Keratinocyte (primary cell): ENCODE data around the gene ADARB2. TPM values are rescaled to one million over a fixed set of nuclear protein-coding genes. Genes with fewer than 3 reads are reported as not detected.

Experiments
- DNase-seq: peaks from one replicate; pipeline ENCODE4 v3.0.0-alpha.2; 2011; ENCODE audit warnings: low read depth, missing footprints, low spot score
- FAIRE-seq: peaks from 2 replicates; lab custom pipeline; 2011; peaks lifted over from hg19 to GRCh38; lab: Jason Lieb, UNC
- H2AFZ ChIP-seq: 2 replicates; pipeline ENCODE4 v1.6.0; 2012; ENCODE audit warnings: low read length, control low read depth, inconsistent platforms; ENCODE audit not compliant: control insufficient read depth
- H3K27ac ChIP-seq: 2 replicates; pipeline ENCODE4 v1.5.1; 2011; ENCODE audit warnings: low read length; ENCODE audit not compliant: control insufficient read depth, insufficient read depth
- H3K27me3 ChIP-seq: 3 replicates; pipeline ENCODE4 v1.6.0; 2011; ENCODE audit warnings: low read length; ENCODE audit not compliant: control insufficient read depth, insufficient read depth; ENCODE audit errors: extremely low read depth
- H3K36me3 ChIP-seq, 2 experiments: 2 replicates in 1 of 2; 3 replicates in 1 of 2; pipeline ENCODE4 v1.5.1; 2011; ENCODE audit warnings: low read length in 2 of 2, mild to moderate bottlenecking in 1 of 2; ENCODE audit not compliant: control insufficient read depth in 2 of 2, insufficient read depth in 2 of 2; ENCODE audit errors: extremely low read depth in 1 of 2
- H3K4me1 ChIP-seq: 3 replicates; pipeline ENCODE4 v1.5.1; 2011; ENCODE audit warnings: low read length; ENCODE audit not compliant: control insufficient read depth, insufficient read depth; ENCODE audit errors: extremely low read depth
- H3K4me2 ChIP-seq: 3 replicates; pipeline ENCODE4 v1.6.0; 2011; ENCODE audit warnings: low read depth, low read length; ENCODE audit not compliant: control insufficient read depth, insufficient read depth; ENCODE audit errors: extremely low read depth
- H3K4me3 ChIP-seq, 3 experiments: fragments of 200-600 bp in 1 of 3; sonication (generic) in 1 of 3; 2 replicates in 2 of 3; 3 replicates in 1 of 3; pipeline ENCODE4 v1.5.1; 2011 to 2016; ENCODE audit warnings: low read length in 3 of 3, mild to moderate bottlenecking in 3 of 3, control low read depth in 2 of 3, inconsistent platforms in 1 of 3, low read depth in 1 of 3, mixed read lengths in 1 of 3, mixed run types in 1 of 3, moderate library complexity in 1 of 3; ENCODE audit not compliant: control insufficient read depth in 2 of 3, insufficient read depth in 2 of 3; ENCODE audit errors: extremely low read depth in 1 of 3
- H3K79me2 ChIP-seq: 2 replicates; pipeline ENCODE4 v1.6.0; 2012; ENCODE audit warnings: low read length; ENCODE audit not compliant: control insufficient read depth, insufficient read depth
- H3K9ac ChIP-seq: 3 replicates; pipeline ENCODE4 v1.6.0; 2011; ENCODE audit warnings: low read length; ENCODE audit not compliant: control insufficient read depth, insufficient read depth; ENCODE audit errors: extremely low read depth
- H3K9me1 ChIP-seq: 3 replicates; pipeline ENCODE4 v1.6.0; 2011; ENCODE audit warnings: low read length; ENCODE audit not compliant: control insufficient read depth, insufficient read depth; ENCODE audit errors: extremely low read depth
- H3K9me3 ChIP-seq: 2 replicates; pipeline ENCODE4 v1.5.1; 2012; ENCODE audit warnings: low read depth, low read length; ENCODE audit not compliant: control insufficient read depth
- H4K20me1 ChIP-seq: 3 replicates; pipeline ENCODE4 v1.6.0; 2011; ENCODE audit warnings: low read length; ENCODE audit not compliant: control insufficient read depth, insufficient read depth; ENCODE audit errors: extremely low read depth
- CTCF ChIP-seq, 3 experiments: IDR thresholded peaks in 1 of 3; conservative IDR thresholded peaks in 1 of 3; optimal IDR thresholded peaks in 1 of 3; 2 replicates in 2 of 3; 3 replicates in 1 of 3; pipeline versions ENCODE3 to v1.5.1; 2011; ENCODE audit warnings: low read length in 3 of 3, mild to moderate bottlenecking in 3 of 3, moderate library complexity in 2 of 3, control low read depth in 1 of 3, inconsistent platforms in 1 of 3; ENCODE audit not compliant: insufficient read depth in 2 of 3; ENCODE audit errors: extremely low read depth in 1 of 3
- EZH2 ChIP-seq: IDR thresholded peaks from one replicate; pipeline ENCODE4 v1.6.1; 2012; ENCODE audit warnings: inconsistent platforms, mild to moderate bottlenecking, low read length, moderate library complexity
- dilution Hi-C: fragments of 300-500 bp; cut with MboI; formaldehyde crosslinking; loops from one replicate; pipeline ENCODE4 v1.7.0; 2020; ENCODE audit warnings: low sequenced_read_pairs; ENCODE audit not compliant: extremely low pct_ligation_motif_present
- polyA plus RNA-seq, 5 experiments: library from polyadenylated mRNA; depleted of rRNA in 3 of 5; stranded (reverse) in 3 of 5; stranded (forward) in 1 of 5; unstranded in 1 of 5; fragments of >200 nt; gene quantifications; 1 replicate in 1 of 5; 2 replicates in 3 of 5; 3 replicates in 1 of 5; pipeline versions ENCODE4 v1.2.1 to v1.2.3, GENCODE V29; 2011 to 2012; ENCODE audit warnings: missing spikeins in 2 of 5, low read depth in 1 of 5, low replicate concordance in 1 of 5

ADARB2 gene
- polyA plus RNA-seq, 1 donor (not counting 4 experiments of a cell fraction or from before 2014, with no cell fraction given) = not detected

- H3K9me1 ChIP-seq = no peaks in the 10 kb centered on the region
- H3K9me3 ChIP-seq = no peaks in the 10 kb centered on the region
- no peaks in the 10 kb centered on the region for H3K79me2 ChIP-seq
- H3K4me3 ChIP-seq = no peak overlapping the region
- H3K27me3 ChIP-seq = no peaks in the 10 kb centered on the region
- H3K9ac ChIP-seq = no peak overlapping the region
- no peak overlapping the region for H3K27ac ChIP-seq
- dilution Hi-C loops = no loop called here
- no peak for FAIRE-seq
- no peak overlapping the region for H2AFZ ChIP-seq
- no peak overlapping the region for H3K4me2 ChIP-seq
- H3K4me1 ChIP-seq = no peaks in the 10 kb centered on the region
- no peaks in the 10 kb centered on the region for H4K20me1 ChIP-seq
- no peak for DNase-seq
- no peaks in the 10 kb centered on the region for H3K36me3 ChIP-seq
- TF ChIP-seq CTCF (optimal IDR thresholded peaks at IDR 0.05 in 1 of 3, IDR thresholded peaks at IDR 0.05 in 1 of 3, conservative IDR thresholded peaks at IDR 0.05 in 1 of 3; ENCODE audit: extremely low read depth in 1 of 3, insufficient read depth in 2 of 3, low read length in 3 of 3) = no peak
- TF ChIP-seq EZH2 = no peak
Observed at GRCh38 chr10:1148855-1149605, 588.3 kb downstream of the ADARB2 start.

DNA sequence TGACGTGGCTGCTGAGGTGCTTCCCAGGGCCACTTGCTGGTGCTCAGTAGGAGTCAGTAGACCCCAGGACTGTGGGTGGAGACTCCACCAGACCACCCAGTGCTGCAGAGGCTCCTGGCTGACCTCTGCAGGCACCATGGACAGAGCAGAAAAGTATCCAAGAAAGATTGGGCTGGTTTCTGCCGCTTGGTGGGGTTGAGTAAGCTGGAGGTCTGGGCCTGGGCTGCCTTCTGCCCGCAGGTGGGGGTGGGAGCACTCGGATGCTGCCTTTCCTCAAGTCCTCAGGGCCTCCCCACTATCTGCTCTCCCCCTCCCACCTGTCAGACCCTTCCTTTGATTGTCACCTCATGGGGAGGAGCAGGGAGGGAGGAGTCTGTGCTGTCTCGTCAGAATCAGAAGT, 589.5 kb downstream of the ADARB2 start:
- DNase-seq = no peak
- dilution Hi-C loops = no loop called here
- Histone ChIP-seq H3K9me3 (no peaks in the 10 kb centered on the region), H3K4me2 (no peak overlapping the region), H3K9ac (no peak overlapping the region), H3K4me3 (no peak overlapping the region), H3K27ac (no peak overlapping the region), H3K79me2 (no peaks in the 10 kb centered on the region), H3K4me1 (no peaks in the 10 kb centered on the region), H3K9me1 (no peaks in the 10 kb centered on the region), H3K36me3 (no peaks in the 10 kb centered on the region), H4K20me1 (no peaks in the 10 kb centered on the region), H3K27me3 (no peaks in the 10 kb centered on the region), H2AFZ (no peak overlapping the region)
- no peak for FAIRE-seq
- TF ChIP-seq EZH2 = no peak
- TF ChIP-seq CTCF (optimal IDR thresholded peaks at IDR 0.05 in 1 of 3, IDR thresholded peaks at IDR 0.05 in 1 of 3, conservative IDR thresholded peaks at IDR 0.05 in 1 of 3; ENCODE audit: extremely low read depth in 1 of 3, insufficient read depth in 2 of 3, low read length in 3 of 3) = no peak
